CD14-positive monocyte (primary cell): ENCODE data around the gene SNIP1. TPM values are rescaled to one million over a fixed set of nuclear protein-coding genes. Genes with fewer than 3 reads are reported as not detected.

Experiments
- DNase-seq, 3 donors: peaks; one replicate each; pipeline ENCODE4 v3.0.0-alpha.2; 2011 to 2022
- H2AFZ ChIP-seq: 2 replicates; pipeline ENCODE4 v1.6.0; 2012; ENCODE audit warnings: mild to moderate bottlenecking, low read depth, low read length, inconsistent platforms; ENCODE audit not compliant: insufficient read depth, poor library complexity, severe bottlenecking
- H3K27ac ChIP-seq, 2 donors: 1 replicate in 1 of 2; 2 replicates in 1 of 2; pipeline ENCODE4 v1.5.1; 2012 to 2013; ENCODE audit warnings: low read length in 2 of 2, control low read depth in 1 of 2, inconsistent platforms in 1 of 2, low read depth in 1 of 2, mild to moderate bottlenecking in 1 of 2
- H3K27me3 ChIP-seq, 2 donors: one replicate each; pipeline versions ENCODE4 v1.6.0 to v1.6.1; 2011 to 2013; ENCODE audit warnings: low read length in 2 of 2; ENCODE audit not compliant: control insufficient read depth in 2 of 2, insufficient read depth in 2 of 2
- H3K36me3 ChIP-seq, 2 donors: replicated peaks in 1 of 2; 1 replicate in 1 of 2; 2 replicates in 1 of 2; pipeline versions ENCODE4 v1.5.1 to v1.6.1; 2012 to 2013; ENCODE audit warnings: low read length in 2 of 2, control low read depth in 1 of 2, inconsistent platforms in 1 of 2, mild to moderate bottlenecking in 1 of 2; ENCODE audit not compliant: insufficient read depth in 2 of 2, control insufficient read depth in 1 of 2
- H3K4me1 ChIP-seq, 2 donors: 1 replicate in 1 of 2; 2 replicates in 1 of 2; pipeline versions ENCODE4 v1.5.1 to v1.6.1; 2012 to 2013; ENCODE audit warnings: low read length in 2 of 2, control low read depth in 1 of 2, inconsistent platforms in 1 of 2, mild to moderate bottlenecking in 1 of 2, moderate library complexity in 1 of 2; ENCODE audit not compliant: insufficient read depth in 2 of 2, control insufficient read depth in 1 of 2
- H3K4me2 ChIP-seq: replicated peaks from 2 replicates; pipeline ENCODE3; 2012; ENCODE audit warnings: low read length, moderate library complexity, mild to moderate bottlenecking; ENCODE audit not compliant: poor library complexity, severe bottlenecking; ENCODE audit errors: extremely low read depth
- H3K4me3 ChIP-seq, 3 experiments: fragments of 200-600 bp in 1 of 3; sonication (generic) in 1 of 3; replicated peaks in 1 of 3; 1 replicate in 2 of 3; 2 replicates in 1 of 3; pipeline ENCODE4 v1.5.1; 2011 to 2013; ENCODE audit warnings: low read length in 3 of 3, mild to moderate bottlenecking in 3 of 3, control low read depth in 2 of 3, low read depth in 2 of 3, inconsistent platforms in 1 of 3, moderate library complexity in 1 of 3
- H3K79me2 ChIP-seq: 2 replicates; pipeline ENCODE4 v1.6.0; 2012; ENCODE audit warnings: mild to moderate bottlenecking, control low read depth, inconsistent platforms, low read length, moderate library complexity; ENCODE audit not compliant: insufficient read depth
- H3K9ac ChIP-seq: 2 replicates; pipeline ENCODE4 v1.6.0; 2017; ENCODE audit warnings: low read length, mild to moderate bottlenecking; ENCODE audit not compliant: insufficient read depth, poor library complexity, severe bottlenecking
- H3K9me3 ChIP-seq, 2 donors: replicated peaks in 1 of 2; 1 replicate in 1 of 2; 2 replicates in 1 of 2; pipeline versions ENCODE4 v1.5.1 to v1.6.1; 2012 to 2013; ENCODE audit warnings: low read length in 2 of 2, control low read depth in 1 of 2; ENCODE audit not compliant: control insufficient read depth in 1 of 2, insufficient read depth in 1 of 2
- H4K20me1 ChIP-seq: 2 replicates; pipeline ENCODE4 v1.6.0; 2012; ENCODE audit warnings: mild to moderate bottlenecking, low read length, control low read depth, moderate library complexity; ENCODE audit not compliant: insufficient read depth
- H3K27ac Mint-ChIP-seq, 7 donors: one replicate each; pipeline ENCODE4 v1.8.0; 2020; ENCODE audit warnings: mild to moderate bottlenecking in 7 of 7, mixed read lengths in 7 of 7, moderate library complexity in 6 of 7, inconsistent platforms in 2 of 7
- H3K27me3 Mint-ChIP-seq, 3 donors: one replicate each; pipeline ENCODE4 v1.8.0; 2021 to 2022; ENCODE audit warnings: low read depth in 3 of 3, mild to moderate bottlenecking in 3 of 3, mixed read lengths in 3 of 3, moderate library complexity in 3 of 3, inconsistent platforms in 1 of 3
- H3K36me3 Mint-ChIP-seq, 2 donors: one replicate each; pipeline ENCODE4 v1.8.0; 2020; ENCODE audit warnings: mixed read lengths in 2 of 2, inconsistent platforms in 1 of 2, mild to moderate bottlenecking in 1 of 2
- H3K4me1 Mint-ChIP-seq: one replicate; pipeline ENCODE4 v1.8.0; 2020; ENCODE audit warnings: mild to moderate bottlenecking, mixed read lengths
- H3K4me3 Mint-ChIP-seq, 2 donors: one replicate each; pipeline ENCODE4 v1.8.0; 2020; ENCODE audit warnings: mild to moderate bottlenecking in 2 of 2, mixed read lengths in 2 of 2, moderate library complexity in 1 of 2
- H3K9me3 Mint-ChIP-seq, 7 donors: one replicate each; pipeline ENCODE4 v1.8.0; 2020 to 2022; ENCODE audit warnings: mixed read lengths in 7 of 7, mild to moderate bottlenecking in 6 of 7, moderate library complexity in 6 of 7, inconsistent platforms in 2 of 7
- CTCF ChIP-seq: fragments of 200-600 bp; IDR thresholded peaks from one replicate; pipeline ENCODE4 v1.8.0; 2022; ENCODE audit warnings: antibody characterized with exemption, mild to moderate bottlenecking
- WGBS: methylation state at CpG from one replicate; pipeline ENCODE4 v1.1.5; 2013; ENCODE audit warnings: missing lambda C conversion rate; ENCODE audit not compliant: insufficient coverage; 5-methylcytosine and 5-hydroxymethylcytosine counted together
- intact Hi-C, 2 donors: fragments of 100-400 bp; cut with micrococcal nuclease; formaldehyde crosslinking; loops; one replicate each; pipeline versions ENCODE4 v1.15.0 to v1.15.1; 2023
- polyA plus RNA-seq, 3 donors: library from polyadenylated mRNA; depleted of rRNA in 1 of 3; unstranded in 2 of 3; stranded (reverse) in 1 of 3; fragments of 300-500 nt in 2 of 3; fragments of >200 nt in 1 of 3; fragmentation: Illumina TruSeq in 2 of 3; gene quantifications; 1 replicate in 2 of 3; 2 replicates in 1 of 3; pipeline ENCODE4 v1.2.3, GENCODE V29; 2012 to 2021

The SNIP1 gene
- polyA plus RNA-seq, 3 donors = 1.6 to 6.8 (median 3.3) TPM

- no peak overlapping the region for H2AFZ ChIP-seq
- peaks cover 7% of the 10 kb centered on the region for H3K79me2 ChIP-seq
- peaks cover 4% of the 10 kb centered on the region for H4K20me1 ChIP-seq
- Mint-ChIP-seq H3K27ac (no peak overlapping the region), H3K27me3 (peaks cover 0 to 1% (median 0%) of the 10 kb centered on the region in 3 donors), H3K9me3 (no peaks in the 10 kb centered on the region), H3K36me3 (peaks cover 61 to 87% of the 10 kb centered on the region in 2 donors), H3K4me1 (peaks cover 2% of the 10 kb centered on the region), H3K4me3 (no peak overlapping the region)
- no peak for TF ChIP-seq CTCF
- H3K27ac ChIP-seq = no peak overlapping the region
- H3K27me3 ChIP-seq = no peaks in the 10 kb centered on the region
- H3K4me3 ChIP-seq = no peak overlapping the region
- intact Hi-C loops = no loop called here
- no peaks in the 10 kb centered on the region for H3K9me3 ChIP-seq
- peaks cover 67 to 95% of the 10 kb centered on the region in 2 donors for H3K36me3 ChIP-seq
- no peak overlapping the region for H3K4me2 ChIP-seq
- H3K4me1 ChIP-seq = no peaks in the 10 kb centered on the region
- DNase-seq = no peak
- no peak overlapping the region for H3K9ac ChIP-seq
These were observed 52.0 kb downstream of the SNIP1 start for GRCh38 chr1:37502104-37502503.

GRCh38 chr1:37501661-37502060 lies 52.4 kb downstream of the SNIP1 start:
- Histone ChIP-seq H3K27me3 (no peaks in the 10 kb centered on the region), H3K4me1 (no peaks in the 10 kb centered on the region), H3K36me3 (peaks cover 67 to 93% of the 10 kb centered on the region in 2 donors), H3K4me2 (no peak overlapping the region), H3K27ac (no peak overlapping the region), H3K9ac (no peak overlapping the region), H4K20me1 (peaks cover 2% of the 10 kb centered on the region), H3K79me2 (peaks cover 7% of the 10 kb centered on the region), H2AFZ (no peak overlapping the region), H3K4me3 (no peak overlapping the region), H3K9me3 (no peaks in the 10 kb centered on the region)
- Mint-ChIP-seq H3K9me3 (no peaks in the 10 kb centered on the region), H3K4me1 (peaks cover 2% of the 10 kb centered on the region), H3K27ac (no peak overlapping the region), H3K4me3 (no peak overlapping the region), H3K27me3 (peaks cover 0 to 1% (median 0%) of the 10 kb centered on the region in 3 donors), H3K36me3 (peaks cover 56 to 84% of the 10 kb centered on the region in 2 donors)
- TF ChIP-seq CTCF = no peak
- intact Hi-C loops = no loop called here
- DNase-seq = no peak
- 100% methylated on average over 1 of the region's 5 CpGs for WGBS
